GM21737 (cell line): ENCODE results near the gene LIMA1.
"Not testable (repeated sequence)": the region's sequence is repeated elsewhere in the genome, so short reads cannot be mapped to it uniquely, and the experiment has no call there.

Experiments used
- ATAC-seq: cut with Tn5 transposase; IDR thresholded peaks from one replicate; pipeline ENCODE4 v1.9.1; 2021; ENCODE audit warnings: mild to moderate bottlenecking, moderate library complexity; ENCODE audit not compliant: unreplicated experiment

Gene LIMA1

DNA sequence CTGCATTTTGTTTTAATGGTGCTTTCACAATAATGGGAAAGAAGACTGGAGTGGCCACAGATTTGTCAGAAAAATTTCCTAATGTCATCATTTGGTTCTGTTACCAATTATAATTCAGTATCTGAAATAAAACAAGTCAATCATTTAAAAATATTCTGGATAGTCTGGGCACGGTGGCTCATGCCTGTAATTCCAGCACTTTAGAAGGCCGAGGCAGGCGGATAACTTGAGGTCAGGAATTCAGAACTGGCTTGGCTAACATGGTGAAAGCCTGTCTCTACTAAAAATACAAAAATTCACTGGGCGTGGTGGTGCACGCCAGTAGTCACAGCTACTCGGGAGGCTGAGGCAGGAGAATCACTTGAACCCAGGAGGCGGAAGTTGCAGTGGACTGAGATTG, 4.0 kb upstream of the LIMA1 start:
- ATAC-seq, result no peak

DNA sequence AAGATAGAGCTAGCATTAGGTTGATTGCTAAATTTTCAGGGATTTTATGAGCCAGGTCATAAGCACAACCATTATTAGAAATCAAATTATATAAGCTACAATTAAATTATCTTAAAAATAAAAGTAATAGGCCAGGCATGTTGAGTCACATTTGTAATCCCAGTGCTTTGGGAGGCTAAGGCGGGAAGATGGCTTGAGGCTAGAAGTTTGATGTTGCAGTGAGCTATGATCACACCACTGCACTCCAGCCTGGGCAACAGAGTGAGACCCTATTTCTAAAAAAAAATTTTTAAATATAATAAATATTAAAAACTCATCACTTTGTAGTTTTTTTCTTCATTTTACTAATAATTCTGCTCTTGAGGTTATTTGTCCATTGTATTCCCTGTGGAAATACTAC, 1.9 kb upstream of the LIMA1 start:
- no peak for ATAC-seq

DNA sequence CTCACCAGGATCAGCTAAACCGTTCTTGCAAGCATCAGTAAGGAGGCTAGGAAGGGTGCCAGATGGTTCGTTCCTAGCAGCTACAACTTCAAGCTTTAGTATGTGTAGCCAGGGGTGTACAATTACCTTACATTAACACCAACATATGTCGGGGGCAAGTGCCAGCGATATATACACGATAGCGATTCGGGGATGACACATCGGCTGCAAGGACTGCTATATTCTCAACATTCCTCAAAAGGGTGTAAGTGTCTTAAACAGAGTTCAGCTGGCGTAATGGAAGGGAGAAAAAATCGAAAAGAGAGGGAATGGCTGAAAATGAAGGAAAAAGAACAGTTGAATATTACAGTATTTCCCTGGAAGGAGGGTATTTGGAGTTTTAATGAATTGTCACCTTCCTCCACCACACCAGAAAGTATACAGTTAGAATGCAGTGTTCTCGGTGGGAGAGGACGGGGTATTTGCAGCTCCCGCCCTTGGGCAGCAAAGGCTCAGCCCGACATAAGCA, 545 bp downstream of the LIMA1 start:
- no peak for ATAC-seq

DNA sequence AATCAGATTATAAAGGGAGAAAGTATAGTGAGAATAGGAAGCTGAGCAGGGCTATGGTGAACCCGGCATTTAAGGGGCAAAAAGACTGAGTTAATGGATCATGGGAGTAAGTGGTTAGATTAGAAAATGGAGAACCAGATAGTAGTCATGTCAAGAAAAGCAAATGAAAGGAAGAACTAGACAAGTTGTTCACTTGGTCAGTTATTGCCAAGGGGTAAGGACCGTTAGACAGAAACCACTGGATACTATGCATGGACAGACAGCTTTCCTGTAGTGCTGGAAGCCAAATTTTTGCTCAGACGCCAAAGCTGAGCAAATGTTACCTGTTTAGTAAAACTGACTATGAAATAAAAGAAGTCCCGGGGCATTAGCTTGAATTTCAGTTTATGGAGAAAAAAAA, 3.8 kb downstream of the LIMA1 start:
- no peak for ATAC-seq

DNA sequence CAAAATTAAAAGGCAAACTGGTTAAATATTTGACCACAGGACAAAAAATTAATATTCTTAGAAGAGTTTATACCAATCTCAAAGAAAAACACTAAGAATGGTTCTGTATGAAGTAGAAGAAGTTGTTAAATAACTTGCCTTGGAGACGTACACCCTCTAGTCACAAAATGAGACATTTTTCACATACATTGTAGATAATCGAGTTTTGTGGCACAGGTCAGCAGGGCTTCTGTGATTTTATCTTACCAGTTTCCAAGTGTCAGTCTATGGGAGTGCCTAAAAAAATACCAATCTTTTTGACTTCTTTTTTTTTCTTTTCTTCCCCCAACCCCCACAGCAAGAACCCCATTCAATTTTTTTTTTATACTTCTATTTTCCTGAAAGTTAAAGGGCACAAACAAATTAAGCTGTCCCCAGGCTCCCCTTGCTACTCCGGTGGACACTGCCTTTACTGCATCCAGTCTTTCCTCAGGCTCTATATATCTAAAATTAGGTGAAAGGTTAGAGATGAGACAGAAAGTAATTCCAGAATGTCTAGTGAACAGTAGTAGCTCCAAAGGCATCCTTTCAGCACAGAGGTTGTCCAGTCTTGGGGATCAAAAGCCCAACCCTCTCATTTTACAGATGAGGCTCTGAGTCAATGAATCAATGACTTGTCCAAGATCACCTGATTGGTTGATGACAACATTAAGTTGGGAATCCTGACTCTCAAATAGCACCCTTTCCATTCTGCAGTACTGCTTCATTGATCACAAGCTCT, 6.2 kb downstream of the LIMA1 start:
- no peak for ATAC-seq

DNA sequence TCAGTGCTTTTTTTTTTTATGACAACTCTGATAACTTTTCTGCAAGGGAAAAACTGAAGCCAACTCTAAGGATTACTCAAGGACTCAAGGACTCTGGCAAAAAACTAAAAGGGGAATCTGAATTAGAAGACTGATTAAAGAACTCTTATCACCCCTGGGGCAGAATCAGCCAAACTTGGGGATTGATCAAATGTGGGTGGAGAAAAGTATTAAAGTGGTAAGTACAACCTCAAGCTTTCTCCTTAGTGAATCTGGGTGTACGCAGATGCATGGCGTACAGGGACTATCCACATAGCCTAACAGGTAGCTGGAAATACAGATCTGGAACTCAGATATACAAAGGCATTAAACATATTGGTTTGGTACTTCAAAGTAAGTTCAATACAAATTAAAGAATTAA, 7.3 kb downstream of the LIMA1 start:
- ATAC-seq, result no peak

DNA sequence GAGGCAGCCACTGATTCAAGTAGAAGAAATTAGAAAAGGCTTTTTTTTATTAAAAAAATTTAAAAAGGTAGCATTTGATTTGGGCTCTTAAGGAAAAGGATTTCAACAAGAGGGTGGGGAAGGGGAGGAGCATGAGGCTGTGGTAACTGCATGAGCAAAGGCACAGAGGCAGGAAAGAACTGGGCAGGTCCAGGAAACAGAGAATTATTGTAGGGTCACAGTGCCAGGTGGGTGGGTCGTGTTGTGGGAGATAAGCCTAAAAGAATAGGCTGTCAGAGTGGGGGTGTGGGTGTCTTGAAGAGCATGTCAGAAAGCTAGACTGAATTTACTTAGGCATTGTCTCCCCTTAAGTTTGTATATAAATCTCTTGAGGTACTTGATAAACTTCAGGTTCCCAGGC, 7.8 kb downstream of the LIMA1 start:
- no peak for ATAC-seq

DNA sequence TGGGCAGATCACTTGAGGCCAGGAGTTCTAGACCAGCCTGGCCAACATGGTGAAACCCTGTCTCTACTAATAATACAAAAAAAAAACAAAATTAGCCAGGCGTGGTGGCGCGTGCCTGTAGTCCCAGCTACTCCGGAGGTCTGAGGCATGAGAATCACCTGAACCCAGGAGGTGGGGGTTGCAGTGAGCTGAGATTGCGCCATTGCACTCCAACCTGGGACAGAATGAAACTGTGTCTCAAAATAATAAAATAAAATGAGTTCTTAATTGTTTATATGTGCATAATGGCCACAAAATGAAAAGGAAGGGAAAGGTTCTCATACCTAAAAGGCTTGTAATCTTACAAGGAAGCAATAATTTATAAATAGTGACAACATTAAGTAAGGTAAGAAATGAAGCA, 8.2 kb downstream of the LIMA1 start:
- ATAC-seq, result not testable (repeated sequence)

DNA sequence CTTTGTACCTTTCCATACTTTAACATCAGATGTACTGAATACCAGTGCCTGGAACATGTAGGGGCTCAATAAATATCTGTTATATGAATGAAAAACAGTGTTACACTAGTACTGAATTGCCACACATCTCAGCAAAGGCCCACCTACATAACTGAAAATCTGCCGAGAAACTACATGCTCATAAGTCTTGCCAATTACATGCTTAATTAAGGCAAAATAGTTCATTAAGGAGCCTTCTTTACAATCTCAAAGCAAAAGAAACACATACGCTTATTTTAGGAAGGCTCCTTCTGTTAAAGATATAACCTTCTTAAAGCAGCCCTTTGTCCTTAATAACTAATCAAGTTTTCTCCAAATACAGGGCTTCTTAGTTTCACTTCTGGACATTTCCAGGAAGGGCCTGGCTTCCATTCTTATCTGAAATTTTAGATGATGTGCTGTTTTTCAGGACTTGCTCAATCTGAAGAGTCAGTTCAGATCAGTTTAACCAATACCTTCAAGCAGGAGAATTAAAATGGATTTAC, 11.5 kb downstream of the LIMA1 start:
- ATAC-seq, result no peak

DNA sequence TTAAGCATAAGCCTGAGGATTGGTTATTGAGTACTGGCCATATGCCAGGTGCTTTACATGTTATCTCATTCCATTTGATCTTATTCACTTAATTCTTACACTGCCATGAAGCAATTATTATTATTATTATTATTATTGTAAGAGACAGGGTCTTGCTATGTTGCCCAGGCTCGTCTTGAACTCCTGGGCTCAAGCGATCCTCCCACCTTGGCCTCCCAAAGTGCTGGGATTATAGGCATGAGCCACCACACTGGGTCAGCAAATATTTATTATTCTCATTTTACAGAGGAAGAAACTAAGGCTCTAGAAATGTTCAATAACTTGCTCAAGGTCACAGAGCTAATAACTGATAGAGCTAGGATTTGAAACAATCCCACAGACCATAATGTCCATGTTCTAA, 14.8 kb downstream of the LIMA1 start:
- ATAC-seq, result no peak

DNA sequence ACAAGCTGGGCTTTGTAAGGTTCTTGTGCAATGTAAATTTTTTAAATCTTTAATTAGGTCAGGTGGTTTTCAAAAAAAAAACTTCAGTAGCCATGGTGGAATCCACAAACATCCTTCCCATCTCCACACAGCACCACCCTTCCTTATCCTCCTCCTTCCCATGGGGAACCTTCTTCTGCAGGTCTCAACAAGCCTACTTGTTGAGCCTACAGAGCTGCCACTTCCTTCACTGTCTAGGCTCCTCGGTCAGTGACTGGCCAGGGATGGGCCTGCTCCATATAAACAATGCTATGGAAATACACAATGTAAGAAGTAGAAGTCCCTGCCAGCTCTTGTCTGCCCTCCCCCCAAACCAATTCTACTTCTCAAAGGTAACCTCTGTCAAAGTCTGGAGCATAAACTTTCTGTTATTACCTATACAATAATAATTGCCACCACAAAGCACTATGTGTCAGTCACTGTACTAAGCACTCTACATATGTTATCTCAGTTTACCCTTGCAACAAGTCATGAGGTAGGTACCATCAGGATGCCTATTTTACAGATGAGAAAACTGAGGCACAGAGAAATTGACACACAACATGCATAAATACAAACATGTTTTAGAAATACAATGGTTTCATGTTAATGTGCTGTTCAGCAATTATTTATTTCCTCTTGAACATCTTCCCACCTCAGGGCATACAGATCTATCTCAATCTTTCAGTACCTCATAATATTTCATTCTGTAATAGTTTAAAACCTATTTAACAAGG, 17.4 kb downstream of the LIMA1 start:
- no peak for ATAC-seq

DNA sequence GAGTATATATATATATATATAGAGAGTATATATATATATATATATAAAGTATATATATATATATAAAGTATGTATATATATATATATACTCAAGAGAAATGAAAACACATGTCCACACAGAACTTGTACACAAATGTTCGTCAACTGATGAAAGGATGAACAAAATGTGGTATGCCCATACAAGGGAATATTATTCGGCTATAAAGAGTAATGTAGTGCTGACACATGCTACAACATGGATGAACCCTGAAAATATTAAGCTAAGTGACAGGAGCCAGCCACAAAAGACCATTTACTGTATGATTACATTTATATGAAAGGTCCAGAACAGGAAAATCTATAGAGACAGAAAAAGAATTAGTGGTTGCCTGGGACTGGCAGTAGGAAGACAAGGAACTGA, 19.5 kb downstream of the LIMA1 start:
- ATAC-seq, result no peak

DNA sequence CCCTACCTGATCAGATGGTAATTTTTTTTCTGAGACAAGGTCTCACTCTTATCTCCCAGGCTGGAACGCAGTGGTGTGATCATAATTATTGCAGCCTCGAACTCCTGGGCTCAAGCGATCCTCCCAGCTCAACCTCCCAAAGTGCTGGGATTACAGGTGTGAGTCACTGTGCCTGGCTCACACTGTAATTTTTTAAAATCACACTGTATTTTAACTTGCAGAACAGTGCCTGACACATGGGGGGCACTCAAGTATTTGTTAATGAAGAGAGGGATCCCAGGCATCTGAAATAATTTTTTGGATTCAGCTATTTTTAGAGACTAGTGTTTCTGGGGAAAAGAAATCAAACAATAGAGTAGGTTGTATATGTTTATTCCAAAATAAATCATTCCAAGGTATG, 21.7 kb downstream of the LIMA1 start:
- ATAC-seq, result no peak

DNA sequence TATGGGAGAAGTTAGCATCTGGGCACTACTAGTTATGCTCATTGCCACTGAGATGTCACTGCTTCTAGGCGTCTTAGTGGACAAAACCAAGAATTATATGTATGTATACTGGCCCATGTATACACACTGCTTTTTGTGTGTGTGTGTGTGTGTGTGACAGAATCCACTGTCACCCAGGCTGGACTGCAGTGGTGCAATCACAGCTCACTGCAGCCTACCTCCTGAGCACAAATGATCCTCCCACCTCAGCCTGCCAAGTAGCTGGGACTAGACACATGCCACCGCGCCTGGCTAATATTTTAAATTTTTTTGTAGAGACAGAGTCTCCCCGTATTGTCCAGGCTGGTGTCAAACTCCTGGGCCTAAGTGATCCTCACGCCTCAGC, 25.2 kb downstream of the LIMA1 start:
- ATAC-seq, result no peak

DNA sequence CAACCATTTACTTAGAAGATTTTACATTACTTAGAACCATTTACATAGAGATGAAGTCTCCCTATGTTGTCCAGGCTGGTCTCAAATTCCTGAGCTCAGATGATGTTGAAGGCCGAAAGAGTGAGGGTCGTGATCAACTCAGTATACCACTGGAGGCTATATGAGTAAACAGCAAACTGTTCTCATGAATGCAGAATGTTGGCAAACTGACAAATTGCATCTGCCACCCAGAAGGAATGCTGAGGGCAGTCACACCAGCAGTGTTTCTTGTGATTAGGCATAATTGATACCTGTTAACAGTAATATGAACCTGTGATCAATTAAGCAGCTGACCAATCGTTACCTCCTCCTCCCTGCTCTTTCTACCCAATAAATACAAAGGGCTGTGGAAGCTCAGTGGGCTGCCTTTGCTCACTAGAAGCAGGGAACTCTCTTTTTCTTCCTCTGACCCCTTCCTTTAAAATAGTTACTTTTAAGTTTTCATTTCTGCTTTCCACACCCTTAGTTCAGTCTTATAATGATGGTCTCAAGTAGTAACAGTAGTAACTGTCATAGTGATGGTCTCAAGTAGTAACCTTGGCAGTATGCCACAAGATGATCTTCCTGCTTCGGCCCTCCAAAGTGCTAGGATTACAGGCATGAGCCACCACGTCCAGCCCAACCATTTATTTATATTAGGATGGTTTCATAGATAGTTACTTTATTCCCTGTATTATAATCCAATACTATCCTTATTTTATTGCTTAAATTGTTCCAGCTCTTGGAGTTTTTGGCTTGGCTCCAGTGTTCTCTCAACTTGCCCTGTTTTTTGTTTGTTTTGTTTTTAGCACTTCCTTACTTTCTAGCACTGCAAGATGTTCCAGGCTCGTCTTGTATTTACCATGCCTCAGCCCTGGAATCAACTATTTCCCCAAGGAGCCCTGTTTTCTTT, 25.8 kb downstream of the LIMA1 start:
- no peak for ATAC-seq

DNA sequence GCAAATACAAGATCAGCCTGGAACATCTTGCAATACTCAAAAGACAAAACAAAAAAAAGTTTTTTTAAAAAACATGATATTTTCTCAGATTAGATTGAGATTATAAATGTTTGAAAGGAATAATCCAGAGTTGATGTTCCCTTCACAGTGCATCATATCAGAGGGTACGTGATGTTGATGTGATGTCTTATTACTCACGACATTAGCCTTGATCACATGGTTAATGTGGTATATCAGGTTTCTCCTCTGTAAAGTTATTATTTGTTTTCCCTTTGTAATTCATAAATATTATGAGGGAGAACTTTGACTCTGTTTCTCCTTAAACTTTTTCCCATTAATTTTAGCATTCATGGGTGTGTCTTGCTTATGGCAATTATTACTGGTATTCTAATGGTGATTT, 26.6 kb downstream of the LIMA1 start:
- ATAC-seq, result no peak

DNA sequence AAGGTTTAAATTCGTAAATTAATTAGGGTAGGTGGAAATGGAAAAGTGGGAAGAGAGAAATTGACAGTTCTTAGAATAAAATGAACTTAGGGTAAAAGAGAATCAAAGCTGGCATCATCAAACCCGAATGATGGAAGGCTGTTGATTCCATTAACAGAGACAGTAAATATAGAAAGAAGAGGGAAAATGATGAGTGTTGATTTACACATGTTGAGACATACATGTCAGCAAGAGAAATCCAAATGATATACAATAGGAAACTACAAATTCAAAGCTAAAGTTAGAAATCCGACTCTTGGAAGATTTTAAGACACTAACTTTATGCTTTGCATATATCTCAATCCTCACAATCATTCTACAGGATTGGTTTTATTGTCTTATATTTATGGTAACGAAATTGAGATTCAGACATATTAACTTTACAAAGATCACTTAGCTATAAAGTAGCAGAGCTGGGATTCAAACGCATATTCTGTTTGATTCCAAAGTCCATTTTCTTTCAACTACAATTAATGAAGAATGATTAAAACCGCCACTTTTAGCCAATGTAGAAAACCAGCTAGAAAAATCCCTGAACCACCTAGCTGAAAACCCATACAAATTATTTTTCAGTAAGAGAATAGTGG, 30.2 kb downstream of the LIMA1 start:
- ATAC-seq, result no peak

DNA sequence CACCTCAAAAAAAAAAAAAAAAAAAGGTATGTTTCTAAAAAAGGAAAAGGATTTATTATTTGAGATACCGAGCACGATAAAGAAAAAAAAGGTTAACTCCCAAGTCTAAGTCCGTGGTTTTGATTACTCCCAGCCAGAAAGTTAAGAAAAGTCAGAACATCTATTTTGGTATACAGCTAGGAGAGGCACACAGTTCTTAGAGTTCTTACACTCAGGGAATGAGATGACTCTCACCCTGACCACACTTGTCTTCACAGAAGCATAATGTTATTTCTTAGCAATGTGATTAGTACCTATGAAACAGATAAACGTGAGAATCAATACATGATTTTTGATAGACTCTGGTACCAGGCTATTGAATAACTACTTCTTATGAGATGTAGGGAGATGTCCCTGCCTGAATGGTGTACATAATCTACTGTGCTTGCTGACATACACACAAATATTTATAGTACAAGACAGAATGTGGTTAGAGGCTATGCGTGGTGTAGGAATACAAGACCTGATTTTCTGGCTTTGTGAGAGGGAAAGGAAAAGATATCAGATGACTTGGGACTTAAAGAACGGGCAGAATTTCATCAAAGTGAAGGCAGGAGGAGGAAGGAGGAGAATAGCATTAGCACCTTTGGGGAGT, 31.6 kb downstream of the LIMA1 start:
- no peak for ATAC-seq

DNA sequence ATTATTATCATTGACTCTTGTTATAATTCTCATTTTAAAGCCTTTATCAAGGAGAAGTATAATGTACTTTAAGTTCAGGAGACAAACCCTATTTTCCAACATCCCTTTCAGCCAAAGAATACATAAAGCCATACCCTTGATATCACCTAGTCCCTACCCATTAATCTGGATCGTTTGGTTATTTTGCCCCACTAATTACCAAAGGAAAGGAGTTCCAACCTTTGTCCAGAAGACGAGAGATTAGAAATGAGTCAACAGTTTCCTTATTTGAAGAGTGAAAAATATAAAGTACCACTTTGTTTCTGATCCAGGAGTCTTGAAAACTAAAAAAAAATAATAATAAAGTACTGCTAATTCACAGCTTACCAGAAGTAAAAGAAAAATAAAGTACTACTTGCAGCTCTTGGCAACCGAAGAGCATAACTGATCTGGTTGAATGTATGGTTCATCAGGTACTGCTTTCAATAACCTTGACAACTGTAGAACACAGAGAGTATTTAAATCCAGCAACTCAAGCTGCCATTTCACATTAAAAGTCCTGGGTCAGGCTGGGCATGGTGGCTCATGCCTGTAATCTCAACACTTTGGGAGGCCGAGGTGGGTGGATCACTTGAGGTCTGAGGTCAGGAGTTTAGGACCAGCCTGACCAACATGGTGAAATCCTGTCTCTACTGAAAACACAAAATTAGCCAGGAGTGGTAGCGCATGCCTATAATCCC, 33.7 kb downstream of the LIMA1 start:
- ATAC-seq, result no peak

DNA sequence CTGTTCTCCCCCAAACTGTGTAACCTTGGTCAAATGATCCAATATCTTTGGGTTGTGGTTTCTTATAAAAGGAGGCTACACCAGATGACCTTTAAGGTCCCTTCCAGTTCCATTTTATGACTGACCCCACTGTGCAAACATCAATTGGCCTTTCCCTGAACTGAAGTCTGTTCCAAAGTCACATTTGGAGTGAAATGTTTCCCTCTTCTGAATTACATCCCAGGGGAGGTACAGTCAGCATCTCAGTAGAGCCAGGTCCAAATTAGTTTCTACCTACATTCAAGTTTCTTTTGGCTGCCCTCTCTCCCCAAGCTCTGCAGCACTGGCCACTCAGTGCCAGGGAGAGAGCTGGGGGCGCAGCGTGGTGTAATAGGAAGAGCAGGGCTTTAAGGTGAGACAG, 34.4 kb downstream of the LIMA1 start:
- ATAC-seq, result no peak
